BLaER1 treated with 17β-estradiol and CSF1 and Interleukin-3, amounts not matched to agents 10 nM and 100 nM (cell line): Measurements from ENCODE around the gene NTM.

Experiments
- H3K27ac ChIP-seq, 11 experiments: shearing (Covaris generic); formaldehyde crosslinking; 2 replicates each; pipeline ENCODE4 v1.8.1; 2022
- H3K27me3 ChIP-seq, 11 experiments: shearing (Covaris generic); formaldehyde crosslinking; 2 replicates each; pipeline ENCODE4 v1.8.1; 2022
- H3K36me3 ChIP-seq, 11 experiments: shearing (Covaris generic); formaldehyde crosslinking; 2 replicates each; pipeline ENCODE4 v1.8.1; 2022
- H3K4me1 ChIP-seq, 10 experiments: shearing (Covaris generic); formaldehyde crosslinking; 2 replicates each; pipeline ENCODE4 v1.8.1; 2022
- H3K4me2 ChIP-seq, 11 experiments: shearing (Covaris generic); formaldehyde crosslinking; 2 replicates each; pipeline ENCODE4 v1.8.1; 2022
- H3K4me3 ChIP-seq, 10 experiments: shearing (Covaris generic); formaldehyde crosslinking; 2 replicates each; pipeline ENCODE4 v1.8.1; 2022
- H3K9ac ChIP-seq, 11 experiments: shearing (Covaris generic); formaldehyde crosslinking; 2 replicates each; pipeline ENCODE4 v1.8.1; 2022
- H3K9me3 ChIP-seq, 11 experiments: shearing (Covaris generic); formaldehyde crosslinking; replicated peaks in 1 of 11; 2 replicates each; pipeline ENCODE4 v1.8.1; 2022
- H4K20me1 ChIP-seq, 11 experiments: shearing (Covaris generic); formaldehyde crosslinking; 2 replicates each; pipeline ENCODE4 v1.8.1; 2022
- Cebpa-rat ChIP-seq, 11 experiments: shearing (Covaris generic); IDR thresholded peaks; 2 replicates each; pipeline ENCODE4 v1.8.1; 2022

Gene NTM

GRCh38 chr11:131694526-131695424 is 324.4 kb downstream of the NTM start:
- Histone ChIP-seq H3K9me3 (0 out of 22 replicates have a peak, but pooled peaks cover 0 to 6% (median 0%) of the 10 kb centered on the region in 11 experiments), H3K36me3 (no peaks in the 10 kb centered on the region), H3K4me2 (no peak overlapping the region; a peak in 2 of 22 replicates), H3K27ac (no peak overlapping the region), H4K20me1 (peaks cover 0 to 20% (median 2%) of the 10 kb centered on the region in 11 experiments; a peak in 8 of 22 replicates), H3K4me1 (peaks cover 5 to 26% (median 16%) of the 10 kb centered on the region in 10 experiments; a peak in 17 of 20 replicates), H3K4me3 (no peak overlapping the region), H3K9ac (no peak overlapping the region), H3K27me3 (peaks cover 41 to 59% (median 51%) of the 10 kb centered on the region in 11 experiments)
- TF ChIP-seq Cebpa-rat (IDR thresholded peaks at IDR 0.05): no peak

DNA sequence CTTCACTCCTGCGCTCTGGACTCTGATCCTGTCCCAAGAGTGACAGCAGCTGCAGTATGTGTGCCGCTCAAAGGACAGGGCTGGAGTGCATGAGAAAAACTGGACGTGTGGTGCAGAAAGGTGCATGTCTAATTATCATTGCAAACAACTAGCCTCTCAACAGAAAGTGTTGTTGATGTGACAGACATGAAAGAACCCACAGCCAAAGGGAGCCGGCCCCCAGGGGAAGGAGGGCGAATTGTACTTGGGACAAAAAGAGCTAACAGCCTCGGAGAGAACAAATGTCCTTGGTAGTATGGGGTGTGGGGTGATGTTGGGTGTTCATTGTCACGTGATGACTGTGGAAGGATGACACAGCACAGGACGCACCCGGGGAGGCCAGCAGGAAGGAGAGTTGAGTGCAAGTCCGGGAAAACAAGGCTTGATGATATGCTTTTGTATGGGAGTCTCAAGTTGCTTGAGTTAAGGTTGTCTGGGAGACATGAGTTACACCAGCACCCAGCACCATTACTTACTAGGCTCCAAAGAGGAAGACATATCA is 325.5 kb downstream of the NTM start:
- Histone ChIP-seq H3K4me2 (no peak overlapping the region), H3K4me3 (no peak overlapping the region), H3K9me3 (0 out of 22 replicates have a peak, but pooled peaks cover 0 to 6% (median 0%) of the 10 kb centered on the region in 11 experiments), H3K36me3 (no peaks in the 10 kb centered on the region), H4K20me1 (peaks cover 0 to 11% (median 0%) of the 10 kb centered on the region in 11 experiments; a peak in 8 of 22 replicates), H3K27me3 (peaks cover 37 to 51% (median 43%) of the 10 kb centered on the region in 11 experiments), H3K4me1 (peaks cover 0 to 16% (median 6%) of the 10 kb centered on the region in 10 experiments; a peak in 8 of 20 replicates), H3K9ac (no peak overlapping the region), H3K27ac (no peak overlapping the region)
- no peak for TF ChIP-seq Cebpa-rat (IDR thresholded peaks at IDR 0.05)

- H3K36me3 ChIP-seq: no peaks in the 10 kb centered on the region
- peaks cover 0 to 5% (median 0%) of the 10 kb centered on the region in 11 experiments; a peak in 6 of 22 replicates for H4K20me1 ChIP-seq
- no peak overlapping the region for H3K4me3 ChIP-seq
- no peak overlapping the region for H3K27ac ChIP-seq
- H3K4me1 ChIP-seq: peaks cover 0 to 14% (median 3%) of the 10 kb centered on the region in 10 experiments; a peak in 4 of 20 replicates
- H3K9me3 ChIP-seq: peaks cover 0 to 4% (median 0%) of the 10 kb centered on the region in 11 experiments; a peak in 1 of 22 replicates
- peaks cover 29 to 44% (median 35%) of the 10 kb centered on the region in 11 experiments for H3K27me3 ChIP-seq
- no peak overlapping the region for H3K9ac ChIP-seq
- H3K4me2 ChIP-seq: no peak overlapping the region
- no peak for TF ChIP-seq Cebpa-rat (IDR thresholded peaks at IDR 0.05)
Measured at GRCh38 chr11:131696690-131697089, 326.3 kb downstream of the NTM start.

DNA sequence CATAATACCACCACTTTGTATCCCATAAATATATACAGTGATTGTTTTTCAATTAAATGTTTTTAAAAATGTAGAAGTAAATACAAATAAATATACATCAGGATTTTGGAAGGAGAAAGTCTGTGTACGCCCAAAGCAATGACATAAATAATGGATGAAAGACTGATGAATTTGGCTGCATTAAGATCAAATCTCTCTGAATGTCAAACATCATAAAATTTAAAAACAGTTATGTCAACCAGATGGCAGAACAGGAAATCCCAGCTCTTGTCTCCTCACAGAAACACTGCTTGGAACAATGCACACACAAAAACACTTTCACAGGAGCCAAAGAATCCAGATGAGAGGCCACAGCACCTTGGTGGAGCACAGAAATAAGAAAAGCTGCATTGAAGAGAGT is 332.9 kb downstream of the NTM start:
- H3K4me1 ChIP-seq: no peaks in the 10 kb centered on the region
- no peak overlapping the region for H3K27ac ChIP-seq
- no peaks in the 10 kb centered on the region for H4K20me1 ChIP-seq
- peaks cover 19 to 31% (median 23%) of the 10 kb centered on the region in 11 experiments for H3K9me3 ChIP-seq
- no peak overlapping the region for H3K4me2 ChIP-seq
- no peaks in the 10 kb centered on the region for H3K27me3 ChIP-seq
- no peak overlapping the region for H3K9ac ChIP-seq
- TF ChIP-seq Cebpa-rat (IDR thresholded peaks at IDR 0.05): no peak
- no peak overlapping the region for H3K4me3 ChIP-seq
- no peaks in the 10 kb centered on the region for H3K36me3 ChIP-seq

DNA sequence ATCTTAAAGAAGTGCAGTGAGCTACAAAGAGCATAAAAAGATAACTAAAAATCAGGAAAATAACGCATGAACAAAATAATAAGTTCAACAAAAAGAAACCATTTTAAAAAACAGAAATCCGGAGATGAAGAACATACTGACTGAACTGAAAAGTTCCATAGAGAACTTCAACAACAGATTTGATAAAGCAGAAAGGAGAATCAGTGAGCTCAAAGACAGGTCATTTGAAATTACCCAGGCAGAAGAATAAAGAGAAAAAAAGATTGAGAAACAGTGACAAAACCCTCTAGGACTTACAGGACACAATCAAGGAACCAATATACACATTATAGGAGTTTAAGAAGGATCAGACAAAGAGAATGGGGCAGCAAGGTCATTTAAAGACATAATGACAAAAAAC is 334.3 kb downstream of the NTM start:
- Histone ChIP-seq H3K27ac (no peak overlapping the region), H3K4me3 (no peak overlapping the region), H3K4me2 (no peak overlapping the region), H3K36me3 (no peaks in the 10 kb centered on the region), H3K9me3 (peaks cover 19 to 31% (median 23%) of the 10 kb centered on the region in 11 experiments), H3K27me3 (no peaks in the 10 kb centered on the region), H3K4me1 (no peaks in the 10 kb centered on the region), H3K9ac (no peak overlapping the region), H4K20me1 (no peaks in the 10 kb centered on the region)
- TF ChIP-seq Cebpa-rat (IDR thresholded peaks at IDR 0.05): no peak

- Histone ChIP-seq H3K4me3 (no peak overlapping the region), H3K4me2 (no peak overlapping the region), H3K4me1 (no peaks in the 10 kb centered on the region), H3K36me3 (no peaks in the 10 kb centered on the region), H3K27me3 (no peaks in the 10 kb centered on the region), H3K9me3 (peaks cover 15 to 36% (median 25%) of the 10 kb centered on the region in 11 experiments; a peak in 21 of 22 replicates), H3K9ac (no peak overlapping the region), H4K20me1 (no peaks in the 10 kb centered on the region), H3K27ac (no peak overlapping the region)
- no peak for TF ChIP-seq Cebpa-rat (IDR thresholded peaks at IDR 0.05)
Measured at GRCh38 chr11:131710511-131710910, 340.1 kb downstream of the NTM start.

- Histone ChIP-seq H3K4me1 (no peaks in the 10 kb centered on the region), H3K36me3 (no peaks in the 10 kb centered on the region), H3K4me2 (no peak overlapping the region), H3K4me3 (no peak overlapping the region), H3K9ac (no peak overlapping the region), H4K20me1 (no peaks in the 10 kb centered on the region), H3K27me3 (no peaks in the 10 kb centered on the region), H3K27ac (no peak overlapping the region), H3K9me3 (peaks cover 11 to 29% (median 25%) of the 10 kb centered on the region in 11 experiments; a peak in 20 of 22 replicates)
- no peak for TF ChIP-seq Cebpa-rat (IDR thresholded peaks at IDR 0.05)
Measured at GRCh38 chr11:131712897-131713296, 342.5 kb downstream of the NTM start.

DNA sequence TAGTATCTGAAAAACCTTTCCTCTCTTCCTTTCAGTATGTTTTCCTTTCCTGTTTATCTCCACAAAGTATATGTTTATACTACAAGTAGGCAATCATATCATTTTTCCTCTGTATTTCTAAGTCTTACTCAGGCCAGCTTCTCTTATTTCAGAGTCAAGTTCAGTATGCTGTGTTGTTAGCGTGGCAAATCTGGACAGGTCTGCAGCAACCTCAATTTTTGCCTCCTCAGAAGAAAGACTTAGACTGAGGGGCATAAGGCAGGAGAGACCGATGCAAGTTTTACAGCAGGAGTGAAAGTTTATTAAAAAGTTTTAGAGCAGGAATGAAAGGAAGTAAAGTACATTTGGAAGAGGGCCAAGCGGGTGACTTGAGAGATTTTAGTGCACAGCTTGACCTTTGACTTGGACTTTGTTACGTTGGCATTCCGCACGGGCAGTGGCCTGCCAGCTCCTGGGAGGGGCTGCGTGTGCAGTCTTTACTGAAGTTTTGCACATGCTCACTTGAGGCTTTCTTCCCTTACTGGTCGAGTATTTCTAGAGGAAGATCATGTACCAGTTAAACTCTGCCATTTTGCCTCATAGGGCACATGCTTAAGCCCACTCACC is 343.2 kb downstream of the NTM start:
- no peak for TF ChIP-seq Cebpa-rat (IDR thresholded peaks at IDR 0.05)
- Histone ChIP-seq H3K4me2 (no peak overlapping the region), H3K27me3 (no peaks in the 10 kb centered on the region), H3K27ac (no peak overlapping the region), H3K9me3 (peaks cover 11 to 29% (median 25%) of the 10 kb centered on the region in 11 experiments; a peak in 20 of 22 replicates), H3K4me3 (no peak overlapping the region), H4K20me1 (no peaks in the 10 kb centered on the region), H3K9ac (no peak overlapping the region), H3K36me3 (no peaks in the 10 kb centered on the region), H3K4me1 (no peaks in the 10 kb centered on the region)

DNA sequence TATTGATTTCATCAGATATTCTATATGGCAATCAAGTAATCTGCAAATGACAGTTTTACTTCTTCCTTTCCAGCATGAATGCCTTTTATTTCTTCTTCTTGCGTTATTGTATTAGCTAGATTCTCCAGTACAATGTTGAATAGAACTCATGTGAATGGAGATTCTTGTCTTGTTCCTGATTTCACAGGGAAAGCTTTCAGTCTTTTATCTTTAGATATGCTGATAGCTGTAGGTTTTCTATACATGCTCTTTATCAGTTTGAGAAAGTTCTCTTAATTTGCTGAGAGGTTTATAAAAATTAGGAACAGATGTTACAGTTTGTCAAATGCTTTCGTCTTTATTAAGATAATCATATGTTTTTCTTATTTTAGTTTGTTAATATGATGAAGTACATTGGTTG is 347.2 kb downstream of the NTM start:
- no peaks in the 10 kb centered on the region for H3K27me3 ChIP-seq
- H3K27ac ChIP-seq: no peak overlapping the region
- H3K9me3 ChIP-seq: peaks cover 6 to 20% (median 17%) of the 10 kb centered on the region in 11 experiments; a peak in 19 of 22 replicates
- no peak for TF ChIP-seq Cebpa-rat (IDR thresholded peaks at IDR 0.05)
- H3K4me3 ChIP-seq: no peak overlapping the region
- no peak overlapping the region for H3K4me2 ChIP-seq
- no peak overlapping the region for H3K9ac ChIP-seq
- H3K4me1 ChIP-seq: no peaks in the 10 kb centered on the region
- no peaks in the 10 kb centered on the region for H3K36me3 ChIP-seq
- no peaks in the 10 kb centered on the region for H4K20me1 ChIP-seq
